Stomach (tissue), 4 donors: Measurements from ENCODE around the gene MYH9.

Experiments used
- EP300 ChIP-seq: sonication (generic); formaldehyde crosslinking; IDR thresholded peaks from one replicate; pipeline ENCODE4 v1.6.1; 2017; ENCODE audit warnings: antibody characterized with exemption
- POLR2A ChIP-seq, 4 donors: fragments of 450-650 bp; IDR thresholded peaks; one replicate each; pipeline ENCODE4 v1.6.1; 2016; ENCODE audit warnings: antibody characterized with exemption in 4 of 4, control low read depth in 2 of 4, mild to moderate bottlenecking in 1 of 4, moderate library complexity in 1 of 4
- POLR2AphosphoS5 ChIP-seq, 3 donors: sonication (generic); formaldehyde crosslinking; IDR thresholded peaks; one replicate each; pipeline ENCODE4 v1.6.1; 2016; ENCODE audit warnings: antibody characterized with exemption in 3 of 3
- TF ChIP-seq, protein P1 (sequence below), 7 experiments: fragments of 450-650 bp in 4 of 7; fragments of 200-600 bp in 3 of 7; sonication (generic) in 3 of 7; IDR thresholded peaks; one replicate each; pipeline ENCODE4 v1.5.1; 2016 to 2019; ENCODE audit warnings: antibody characterized with exemption in 7 of 7, control low read depth in 2 of 7, mild to moderate bottlenecking in 1 of 7

DNA sequence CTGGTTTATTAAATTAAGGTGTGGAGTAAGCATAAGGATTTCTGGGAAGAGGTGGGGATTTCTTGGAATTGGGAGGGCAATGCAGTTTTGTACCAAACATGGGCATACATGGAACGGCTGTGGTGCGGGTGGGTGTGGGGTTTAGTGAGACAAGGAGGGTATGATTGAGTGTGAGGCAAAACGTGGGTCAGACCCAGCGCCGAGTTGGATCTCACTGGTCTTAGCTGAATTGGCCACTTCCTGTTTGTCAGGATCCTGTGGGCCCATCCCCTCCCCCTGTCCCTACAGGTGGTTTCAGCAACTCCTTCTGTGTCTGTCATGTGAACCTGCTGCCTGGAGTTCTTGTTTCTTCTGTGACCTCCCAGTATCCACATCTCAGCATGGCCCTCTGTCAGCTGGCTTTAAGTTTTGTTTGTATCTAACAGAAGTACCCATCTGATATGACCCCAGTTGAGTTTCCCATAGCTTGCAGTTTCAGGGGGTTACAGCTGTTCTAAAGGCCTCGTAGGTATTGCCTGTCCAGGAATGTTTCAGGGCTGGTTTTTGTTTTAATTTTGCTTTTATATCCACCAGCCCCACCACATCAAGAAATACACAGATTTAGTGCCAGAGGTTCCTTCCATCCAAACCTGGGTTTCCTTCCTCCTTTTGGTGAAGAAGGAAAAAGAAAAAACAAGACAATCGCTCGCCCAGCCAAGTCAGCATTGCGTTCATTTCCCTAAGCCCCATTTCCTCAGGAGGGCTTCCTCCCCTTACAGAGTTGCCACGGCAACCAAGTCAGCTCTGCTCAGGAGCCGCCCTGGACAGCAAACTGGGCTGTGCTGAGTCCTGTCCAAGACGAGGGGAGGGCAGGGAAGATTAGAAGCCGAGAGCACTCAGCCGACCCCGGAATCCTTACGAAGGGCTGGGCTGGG is 128.8 kb downstream of the MYH9 start:
- TF ChIP-seq POLR2A (IDR thresholded peaks at IDR 0.05): no peak
- TF ChIP-seq, protein P1, sequence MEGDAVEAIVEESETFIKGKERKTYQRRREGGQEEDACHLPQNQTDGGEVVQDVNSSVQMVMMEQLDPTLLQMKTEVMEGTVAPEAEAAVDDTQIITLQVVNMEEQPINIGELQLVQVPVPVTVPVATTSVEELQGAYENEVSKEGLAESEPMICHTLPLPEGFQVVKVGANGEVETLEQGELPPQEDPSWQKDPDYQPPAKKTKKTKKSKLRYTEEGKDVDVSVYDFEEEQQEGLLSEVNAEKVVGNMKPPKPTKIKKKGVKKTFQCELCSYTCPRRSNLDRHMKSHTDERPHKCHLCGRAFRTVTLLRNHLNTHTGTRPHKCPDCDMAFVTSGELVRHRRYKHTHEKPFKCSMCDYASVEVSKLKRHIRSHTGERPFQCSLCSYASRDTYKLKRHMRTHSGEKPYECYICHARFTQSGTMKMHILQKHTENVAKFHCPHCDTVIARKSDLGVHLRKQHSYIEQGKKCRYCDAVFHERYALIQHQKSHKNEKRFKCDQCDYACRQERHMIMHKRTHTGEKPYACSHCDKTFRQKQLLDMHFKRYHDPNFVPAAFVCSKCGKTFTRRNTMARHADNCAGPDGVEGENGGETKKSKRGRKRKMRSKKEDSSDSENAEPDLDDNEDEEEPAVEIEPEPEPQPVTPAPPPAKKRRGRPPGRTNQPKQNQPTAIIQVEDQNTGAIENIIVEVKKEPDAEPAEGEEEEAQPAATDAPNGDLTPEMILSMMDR (IDR thresholded peaks at IDR 0.05): no peak
- TF ChIP-seq POLR2AphosphoS5 (IDR thresholded peaks at IDR 0.05): no peak
- TF ChIP-seq EP300: no peak
